GM21515 (cell line): Measurements from ENCODE around the gene CCDC181.
"Not testable (repeated sequence)": the region's sequence is repeated elsewhere in the genome, so short reads cannot be mapped to it uniquely, and the experiment has no call there.

Source experiments
- ATAC-seq: cut with Tn5 transposase; IDR thresholded peaks from one replicate; pipeline ENCODE4 v1.9.1; 2021; ENCODE audit not compliant: unreplicated experiment

Gene CCDC181

DNA sequence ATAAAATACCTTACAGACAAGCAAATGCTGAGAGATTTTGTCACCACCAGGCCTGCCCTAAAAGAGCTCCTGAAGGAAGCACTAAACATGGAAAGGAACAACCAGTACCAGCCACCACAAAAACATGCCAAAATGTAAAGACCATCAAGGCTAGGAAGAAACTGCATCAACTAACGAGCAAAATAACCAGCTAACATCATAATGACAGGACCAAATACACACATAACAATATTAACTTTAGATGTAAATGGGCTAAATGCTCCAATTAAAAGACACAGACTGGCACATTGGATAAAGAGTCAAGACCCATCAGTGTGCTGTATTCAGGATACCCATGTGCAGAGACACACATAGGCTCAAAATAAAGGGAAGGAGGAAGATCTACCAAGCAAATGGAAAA, 24.7 kb downstream of the CCDC181 start:
- ATAC-seq: not testable (repeated sequence)

DNA sequence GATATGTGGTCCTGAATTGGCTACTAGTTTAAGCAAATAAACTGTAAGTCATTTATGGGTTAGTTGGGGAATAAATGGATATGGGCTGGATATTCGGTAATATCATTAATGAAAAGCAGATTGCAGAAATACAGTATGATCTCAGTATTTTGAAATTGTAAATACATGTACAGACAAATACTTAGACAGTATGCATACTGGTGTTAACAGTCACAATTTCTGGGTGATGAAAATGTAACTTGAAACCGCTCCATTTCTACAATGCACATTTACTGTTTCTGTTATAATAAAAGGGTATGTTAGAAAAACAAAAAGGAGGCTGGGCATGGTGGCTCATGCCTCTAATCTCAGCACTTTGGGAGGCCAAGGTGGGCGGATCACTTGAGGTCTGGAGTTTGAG, 31.3 kb downstream of the CCDC181 start:
- no peak for ATAC-seq

DNA sequence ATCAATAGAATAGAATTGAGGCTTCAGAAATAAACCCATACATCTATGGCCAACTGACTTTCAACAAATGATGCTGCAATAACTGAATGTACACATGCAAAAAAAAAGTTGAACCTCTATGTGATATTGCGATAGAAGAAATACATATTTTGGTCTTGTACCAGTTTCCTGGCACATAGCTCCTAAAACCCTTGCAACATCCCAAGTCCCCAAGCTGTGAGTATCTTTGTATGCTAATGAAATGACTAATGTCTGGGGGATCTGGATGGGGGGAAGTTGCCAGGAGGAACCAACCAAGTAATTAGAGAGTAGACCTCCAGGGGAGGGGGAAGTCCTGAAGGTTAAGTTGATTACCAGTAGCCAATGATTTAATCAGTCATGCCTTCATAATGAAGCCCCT, 34.9 kb downstream of the CCDC181 start:
- ATAC-seq: no peak

DNA sequence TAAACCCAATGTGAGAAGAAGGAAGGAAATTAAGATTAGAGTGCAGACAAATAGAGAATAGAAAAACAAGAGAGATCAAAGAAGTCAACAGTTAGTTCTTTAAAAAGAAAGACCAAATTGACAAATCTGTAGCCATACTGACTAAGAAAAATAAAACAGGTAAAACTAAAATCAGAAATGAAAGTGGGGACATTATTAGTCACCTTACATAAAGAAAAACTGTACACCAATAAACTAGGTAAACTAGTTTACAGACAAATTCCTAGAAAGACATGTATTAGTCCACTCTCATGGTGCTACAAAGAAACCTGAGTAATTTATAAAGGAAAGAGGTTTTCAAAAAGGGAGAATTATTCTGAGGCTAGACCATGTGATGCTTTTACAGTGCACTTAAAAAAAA, 37.0 kb downstream of the CCDC181 start:
- no peak for ATAC-seq

DNA sequence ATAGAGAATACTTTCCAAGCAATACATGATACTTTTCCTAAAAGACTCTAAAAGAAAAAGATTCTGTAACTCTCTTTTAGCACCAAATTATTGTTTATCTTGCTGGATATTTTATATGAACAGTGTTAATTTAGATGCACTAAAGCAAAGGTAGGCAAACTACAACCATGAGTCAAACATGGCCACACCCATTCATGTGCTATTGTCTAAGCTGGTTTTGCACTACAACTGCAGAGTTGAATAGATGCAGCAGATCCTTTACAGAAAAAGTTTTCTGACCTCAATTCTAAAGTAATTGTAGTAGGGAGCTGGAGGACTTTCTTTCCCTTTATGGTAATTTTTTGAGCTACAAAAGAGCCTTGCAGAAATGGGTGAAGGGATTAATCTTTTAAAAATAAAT, 39.9 kb downstream of the CCDC181 start:
- no peak for ATAC-seq

DNA sequence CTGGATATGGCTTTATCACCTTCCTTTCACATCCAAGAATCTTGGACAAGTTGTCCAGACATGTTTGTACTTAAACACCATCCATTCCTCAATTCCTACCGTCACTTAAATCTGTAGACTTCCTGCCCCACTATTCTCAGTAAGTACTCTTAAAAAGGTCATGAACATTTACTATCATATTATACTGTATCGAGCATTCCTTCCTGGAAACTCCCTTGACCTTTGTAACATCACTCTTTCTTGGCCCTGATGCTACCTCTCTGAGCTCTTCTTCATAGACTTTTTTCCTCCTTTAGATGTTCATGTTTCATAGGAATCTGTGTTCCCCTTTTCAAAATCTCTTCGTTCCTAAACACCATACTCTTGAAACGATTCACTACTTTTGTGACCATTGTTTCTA, 43.8 kb downstream of the CCDC181 start:
- no peak for ATAC-seq

DNA sequence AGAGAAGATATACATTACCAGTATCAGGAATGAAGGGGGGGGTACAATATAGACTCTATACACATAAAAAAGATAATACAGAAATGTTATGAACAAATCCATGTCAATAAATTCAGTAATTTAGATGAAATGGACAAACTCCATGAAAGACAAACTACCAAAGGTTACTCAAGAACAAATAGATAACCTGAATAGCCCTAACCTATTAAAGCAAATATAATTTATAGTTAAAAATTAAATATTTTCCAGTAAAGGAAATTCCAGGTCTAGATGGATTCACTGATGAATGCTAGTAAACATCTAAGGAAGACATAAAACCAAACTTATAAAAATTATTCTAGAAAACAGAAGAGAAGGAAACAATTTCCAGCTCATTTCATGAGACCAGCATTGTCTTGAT, 46.1 kb downstream of the CCDC181 start:
- ATAC-seq: no peak

DNA sequence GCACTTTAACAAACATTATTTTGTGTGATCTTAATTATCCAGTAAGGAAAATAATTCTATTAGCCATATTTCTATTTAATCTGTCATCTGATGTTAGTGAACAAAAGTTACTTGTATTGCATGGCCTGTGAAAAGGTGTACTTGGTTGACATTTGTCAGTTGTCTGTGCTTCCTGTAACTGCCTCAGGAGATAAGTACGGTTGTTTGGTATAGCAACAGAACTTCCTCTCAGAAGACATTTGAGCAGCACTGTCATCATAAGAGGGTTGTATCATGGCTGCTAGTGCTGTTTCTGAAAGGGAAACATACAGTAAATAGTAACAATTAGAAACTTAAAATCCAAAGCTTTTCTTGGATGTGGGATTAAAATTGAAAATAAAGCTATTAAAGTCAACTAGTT, 55.9 kb downstream of the CCDC181 start:
- no peak for ATAC-seq

DNA sequence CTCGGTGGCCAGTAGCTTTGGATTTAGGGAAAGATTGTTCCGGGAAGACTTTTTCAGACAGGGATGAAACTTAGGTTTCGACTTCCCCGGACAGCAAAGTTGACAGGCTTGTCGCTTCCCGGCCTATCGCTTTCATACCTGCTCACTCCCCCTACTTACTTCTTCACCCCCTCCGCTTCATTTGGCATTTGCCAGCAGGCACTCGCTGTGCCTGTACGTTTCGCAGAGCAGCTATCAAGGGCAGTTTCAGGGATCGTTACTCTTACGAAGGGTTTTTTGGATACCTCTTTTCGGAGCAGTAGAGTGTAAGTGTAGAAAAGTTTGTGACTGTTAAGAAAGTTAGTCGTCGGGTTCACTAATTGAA, 58.9 kb downstream of the CCDC181 start:
- ATAC-seq: no peak

DNA sequence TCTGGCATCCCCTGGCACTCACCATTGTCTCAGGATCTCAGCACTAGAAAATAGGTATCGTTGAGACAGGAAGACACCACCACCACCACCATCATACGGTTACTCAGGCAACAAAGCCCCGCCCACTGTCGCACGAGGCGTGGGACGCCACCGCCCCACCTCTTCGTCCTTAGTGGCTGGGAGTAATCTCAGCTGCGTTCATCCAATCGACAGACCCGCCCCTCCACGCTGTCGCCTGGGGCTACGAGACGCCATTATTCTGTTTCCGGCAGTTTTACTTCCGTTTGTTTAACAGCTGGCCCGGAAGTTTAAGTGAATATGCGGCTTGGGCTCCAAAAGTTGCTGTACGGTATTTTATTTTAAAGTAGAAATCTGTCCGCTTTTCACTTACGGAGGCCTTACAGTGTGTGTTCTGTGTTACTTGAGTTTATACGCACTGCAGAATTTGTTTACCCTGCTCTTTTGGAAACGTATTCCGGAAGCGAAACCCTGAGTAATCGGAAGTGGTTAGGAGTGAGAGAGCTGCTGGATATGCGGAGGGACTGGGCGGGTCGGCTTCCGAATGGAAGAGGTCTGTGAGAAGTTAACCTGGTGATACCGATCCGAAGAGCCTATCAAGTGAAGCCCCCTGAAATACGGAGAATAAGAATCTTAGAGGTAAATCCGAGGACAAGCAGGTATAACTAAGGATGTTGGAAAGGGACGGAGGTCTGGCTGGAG, 59.4 kb downstream of the CCDC181 start, which contains the start of the genes BLZF1 and NME7:
TSS of gene BLZF1 (plus strand) at position 510 of the 720 bp plus-strand sequence. CDS start 1,328 bp downstream, outside the sequence.
TSS of gene NME7 (minus strand) at position 112 of the 720 bp plus-strand sequence. CDS start at position 25, 87 bp downstream.
- peak; percentile 98 for ATAC-seq

DNA sequence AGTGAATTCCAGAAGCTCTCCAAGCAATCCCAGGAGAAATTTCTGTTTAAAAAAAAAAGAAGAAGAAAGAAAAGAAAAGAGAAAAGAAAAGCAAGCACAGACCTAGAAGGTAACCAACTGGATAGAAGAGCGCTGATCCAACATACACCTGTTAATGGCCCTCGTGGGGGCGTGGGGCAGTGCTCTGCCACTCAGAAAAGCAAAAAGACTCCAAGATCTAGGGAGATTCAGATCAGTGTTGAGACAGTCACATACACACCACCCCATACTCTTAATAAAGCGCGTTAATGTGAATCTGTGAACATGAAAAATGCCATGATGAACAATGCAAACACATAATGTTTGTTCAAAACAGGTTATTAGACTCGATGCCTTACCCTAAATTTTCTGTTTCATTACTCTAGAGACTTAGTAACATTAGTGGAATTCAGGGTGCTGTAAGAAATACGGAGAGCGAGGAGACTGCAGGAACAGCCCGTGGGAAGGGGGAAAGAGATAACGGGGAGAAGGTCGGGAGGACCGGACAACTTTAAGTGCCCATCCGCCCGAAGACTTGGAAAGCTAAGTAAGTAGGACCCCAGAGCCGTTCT, 60.1 kb downstream of the CCDC181 start:
- ATAC-seq: peak; percentile 0

DNA sequence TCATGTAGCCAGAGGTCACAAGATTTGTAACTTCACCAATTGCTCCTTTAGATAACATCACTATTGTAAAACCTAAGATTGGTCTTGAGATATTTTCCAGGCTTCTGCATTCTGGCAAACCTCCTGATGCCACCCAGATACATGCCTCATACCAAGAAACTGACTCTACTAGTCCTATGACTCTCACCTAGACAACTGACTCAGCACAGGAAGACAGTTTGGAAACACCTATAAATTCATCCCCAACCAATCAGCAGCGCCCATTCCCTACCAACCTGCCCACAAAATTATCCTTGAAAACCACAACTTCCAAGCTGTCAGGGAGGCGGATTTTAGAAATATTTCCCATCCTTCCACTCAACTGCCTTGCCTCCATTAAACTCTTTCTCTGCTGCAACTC, 62.3 kb downstream of the CCDC181 start:
- no peak for ATAC-seq

DNA sequence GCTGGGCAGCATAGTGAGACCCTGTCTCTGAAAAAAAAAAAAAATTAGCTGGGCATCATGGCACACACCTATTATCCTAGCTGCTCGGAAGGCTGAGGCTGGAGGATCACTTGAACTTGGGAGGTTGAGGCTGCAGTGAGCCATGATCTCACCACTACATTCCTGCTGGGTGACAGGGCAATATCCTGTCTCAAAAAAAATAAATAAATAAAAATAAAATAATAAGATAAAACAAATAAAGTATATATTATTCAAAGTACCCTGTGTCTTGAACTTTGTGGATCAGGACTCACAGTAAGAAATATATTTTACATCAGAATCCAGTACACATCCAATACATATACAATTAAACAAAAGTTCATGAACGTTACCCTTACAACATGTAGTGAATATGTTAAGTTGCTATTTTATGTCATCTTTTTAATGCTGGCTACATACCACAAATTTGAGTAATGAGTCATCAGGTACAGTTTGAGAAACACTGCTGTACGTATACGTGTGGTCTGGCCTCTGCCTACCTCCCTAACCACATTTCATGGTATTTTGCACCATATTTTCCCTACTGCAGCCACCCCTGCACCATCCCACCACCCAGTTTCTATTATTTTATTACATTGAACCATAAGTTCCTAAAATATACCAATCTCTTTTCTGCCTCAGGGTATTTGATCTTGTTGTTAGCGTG, 64.1 kb downstream of the CCDC181 start:
- no peak for ATAC-seq

DNA sequence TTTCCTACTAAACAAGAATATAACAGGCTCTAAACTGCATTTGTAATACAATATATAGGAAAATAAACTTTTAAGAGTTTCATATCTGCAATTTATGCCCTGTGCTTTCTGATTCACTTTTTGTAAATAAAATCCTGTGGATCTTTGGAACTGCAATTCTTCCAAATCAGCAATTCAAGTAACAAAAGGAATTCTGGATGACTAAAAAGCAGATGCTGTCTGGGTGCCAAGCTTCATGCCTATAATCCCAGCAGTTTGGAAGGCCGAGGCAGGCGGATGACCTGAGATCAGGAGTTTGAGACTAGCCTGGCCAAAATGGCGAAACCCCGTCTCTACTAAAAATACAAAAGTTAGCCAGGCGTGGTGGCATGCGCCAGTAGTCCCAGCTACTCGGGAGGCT, 66.0 kb downstream of the CCDC181 start:
- ATAC-seq: no peak

DNA sequence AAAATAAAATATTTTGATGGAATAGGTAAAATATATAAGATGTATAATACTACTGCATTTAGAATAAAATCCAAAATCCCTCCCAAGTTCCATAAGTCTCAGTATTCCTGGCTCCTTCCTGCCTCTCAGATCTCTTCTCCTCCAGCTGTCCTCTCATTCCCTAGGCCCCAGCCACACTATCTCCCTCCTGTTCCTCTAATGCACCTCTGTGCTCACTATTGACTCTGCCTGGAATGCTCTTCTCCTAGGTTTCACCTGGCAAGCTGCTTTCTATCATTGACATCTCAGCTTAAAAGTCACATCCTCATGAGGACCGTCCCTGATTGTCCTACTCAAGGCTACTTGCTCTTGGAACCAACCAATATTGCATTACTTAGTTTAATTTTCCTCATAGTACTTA, 66.9 kb downstream of the CCDC181 start:
- no peak for ATAC-seq

DNA sequence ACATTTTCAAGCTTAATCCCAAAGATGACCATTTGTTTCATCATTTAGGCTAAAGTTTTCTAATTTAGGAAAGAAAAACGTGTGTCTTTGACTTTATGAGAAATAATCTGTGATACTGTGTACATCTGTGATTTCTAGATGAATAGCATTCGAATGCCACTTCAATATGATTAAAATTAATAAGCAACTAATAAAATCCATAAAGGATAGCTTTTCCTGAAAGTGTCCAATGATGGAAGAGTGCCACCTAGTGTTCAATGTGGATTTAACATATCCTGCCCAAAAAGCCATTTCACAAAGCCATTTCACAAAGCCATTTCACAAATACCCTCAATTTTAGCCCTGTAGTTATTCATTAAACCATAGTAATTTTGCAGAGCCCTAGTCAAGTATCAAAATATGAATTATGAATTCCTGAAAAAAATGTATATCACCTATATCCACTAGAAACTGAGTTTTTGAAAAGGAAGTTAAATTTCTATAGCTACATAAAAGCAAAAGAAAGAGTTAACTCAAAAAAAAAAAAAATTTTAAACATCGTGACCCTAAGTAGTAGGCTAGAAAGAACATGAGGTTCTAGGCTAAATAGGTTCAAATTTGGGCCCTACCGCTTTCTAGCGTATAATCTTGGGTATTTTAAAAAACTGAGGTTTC, 78.8 kb downstream of the CCDC181 start:
- ATAC-seq: no peak

DNA sequence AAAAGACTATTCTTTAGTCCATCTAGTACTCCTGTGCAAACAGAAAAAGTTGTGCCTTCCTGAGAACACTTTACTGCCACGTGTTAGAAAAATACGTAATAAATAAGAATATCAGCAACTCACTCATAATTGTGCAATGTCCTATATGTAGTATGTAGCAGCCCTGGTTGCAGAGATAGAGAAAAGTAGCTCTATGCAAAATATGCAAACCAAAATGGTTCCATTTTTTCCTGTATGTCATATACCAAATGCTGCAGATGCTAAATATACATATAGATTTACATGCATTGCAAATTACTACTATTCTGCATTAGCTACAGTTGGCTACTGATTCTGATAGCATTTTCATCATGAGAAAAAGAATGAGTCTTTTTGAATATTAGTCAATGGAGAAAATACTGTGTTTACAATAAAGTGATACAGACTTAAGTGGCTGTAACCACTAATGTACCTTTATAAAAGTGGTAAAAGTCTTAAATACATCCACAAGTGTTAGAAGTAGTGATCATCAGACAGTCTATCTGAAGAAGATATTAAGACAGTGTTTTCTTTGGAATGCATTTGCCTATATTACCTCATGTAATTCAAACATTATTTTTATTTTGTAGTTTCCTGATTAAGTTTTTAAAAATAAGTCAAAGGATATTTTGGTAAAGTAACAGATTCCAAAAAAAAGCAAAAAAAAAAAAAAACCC, 79.4 kb downstream of the CCDC181 start:
- ATAC-seq: no peak

DNA sequence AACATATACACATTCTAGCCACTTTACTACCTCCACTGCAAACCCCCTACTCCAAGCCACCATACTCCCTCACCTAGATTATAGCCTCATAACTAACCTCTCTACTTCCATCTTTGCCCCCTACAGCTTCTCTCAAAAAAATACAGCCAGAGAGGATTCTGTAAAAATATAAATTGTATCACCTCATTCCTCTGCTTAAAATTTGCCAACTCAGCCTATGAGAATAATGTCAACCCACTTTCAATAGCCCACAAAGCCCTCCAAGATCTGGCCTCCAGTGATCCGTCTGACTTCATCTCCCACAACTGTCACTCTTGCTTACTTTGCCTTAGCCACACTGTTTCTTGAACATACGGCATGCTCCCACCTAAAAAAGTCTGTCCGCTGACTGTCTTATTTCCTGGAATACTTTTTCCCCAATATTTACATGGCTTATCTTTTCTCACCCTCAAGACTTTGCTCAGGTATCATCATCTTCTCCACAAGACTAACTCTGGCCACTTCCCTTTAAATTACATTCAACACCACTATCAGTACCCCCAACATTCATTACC, 81.2 kb downstream of the CCDC181 start:
- no peak for ATAC-seq

DNA sequence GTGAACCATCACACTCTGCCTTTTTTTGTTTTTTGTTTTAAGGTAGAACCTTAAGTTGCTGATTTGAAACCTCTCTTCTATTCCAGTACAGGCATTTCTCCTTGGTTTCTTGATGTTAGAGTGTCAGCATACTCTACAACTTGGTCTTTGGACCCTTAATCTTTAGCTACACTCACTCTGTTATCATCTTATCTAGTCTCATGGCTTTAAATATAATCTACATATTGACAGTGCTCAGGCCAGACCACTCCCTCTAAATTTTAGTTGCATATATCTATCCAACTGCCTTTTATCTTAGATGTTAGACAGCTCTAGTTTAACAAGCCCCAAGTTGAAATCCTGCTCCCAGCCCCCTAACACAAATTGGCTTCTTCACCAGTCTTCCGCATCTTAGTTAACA, 81.8 kb downstream of the CCDC181 start:
- no peak for ATAC-seq
